HCT116 (cell line): ENCODE measurements around the gene DMAC2. TPM values are rescaled to one million over a fixed set of nuclear protein-coding genes. Genes with fewer than 3 reads are reported as not detected.

Experiments
- ATAC-seq: fragments of 200-7000 bp; cut with Tn5 transposase; 2 replicates; pipeline ENCODE4 v1.9.1; 2020; ENCODE audit warnings: mild to moderate bottlenecking, moderate library complexity
- BruUV-seq: library from RNA; stranded (reverse); fragments of 400-500 nt; replicated peaks from 2 replicates; lab custom pipeline; 2021; lab: Mats Ljungman, UMichigan
- CTCF ChIA-PET: fragments of 300-600 bp; sonication (Branson Sonifier 250); formaldehyde crosslinking; loops from one replicate; lab custom pipeline; 2021; ENCODE audit warnings: antibody characterized with exemption; lab: Charles Lee
- POLR2A ChIA-PET: fragments of 300-600, 350-600 bp; sonication (Branson Sonifier 250); formaldehyde crosslinking; loops from one replicate; lab custom pipeline; 2021; ENCODE audit warnings: antibody characterized with exemption; lab: Charles Lee
- RAD21 ChIA-PET, 2 experiments: fragments of 300-600 bp; sonication (Branson Sonifier 250); formaldehyde crosslinking; loops; one replicate each; lab custom pipeline; 2023; ENCODE audit warnings: low total read pairs in 2 of 2; ENCODE audit not compliant: uncharacterized antibody in 2 of 2, unreplicated experiment in 2 of 2, low non-redundant PET in 1 of 2; lab: Charles Lee
- DNase-seq: peaks from one replicate; pipeline ENCODE4 v3.0.0-alpha.2; 2010; ENCODE audit warnings: low read depth, low spot score
- H2AFZ ChIP-seq: fragments of 200-600 bp; shearing (Covaris generic), sonication (generic); 2 replicates; pipeline ENCODE4 v1.6.1; 2017; ENCODE audit warnings: low read depth, mixed run types, mixed read lengths, antibody characterized with exemption, low read length; ENCODE audit not compliant: poor library complexity, severe bottlenecking
- H3K27ac ChIP-seq: 2 replicates; pipeline ENCODE4 v1.5.1; 2012; ENCODE audit warnings: low read depth, low read length
- H3K27me3 ChIP-seq: fragments of 200-600 bp; sonication (generic); 2 replicates; pipeline ENCODE4 v1.6.1; 2016; ENCODE audit warnings: mixed run types, low read length, mixed read lengths; ENCODE audit not compliant: insufficient read depth
- H3K36me3 ChIP-seq, 2 experiments: fragments of 200-500 bp in 1 of 2; fragments of 200-600 bp in 1 of 2; sonication (Bioruptor generic) in 1 of 2; sonication (generic) in 1 of 2; 2 replicates each; pipeline versions ENCODE4 v1.5.1 to v1.6.1; 2014 to 2016; ENCODE audit warnings: low read length in 2 of 2, inconsistent platforms in 1 of 2, mixed read lengths in 1 of 2, mixed run types in 1 of 2; ENCODE audit not compliant: insufficient read depth in 2 of 2, control insufficient read depth in 1 of 2
- H3K4me1 ChIP-seq, 2 experiments: fragments of 200-600 bp in 1 of 2; sonication (generic) in 1 of 2; 2 replicates each; pipeline versions ENCODE4 v1.5.1 to v1.6.1; 2012 to 2017; ENCODE audit warnings: low read length in 2 of 2, inconsistent platforms in 1 of 2, mild to moderate bottlenecking in 1 of 2, mixed read lengths in 1 of 2, mixed run types in 1 of 2, moderate library complexity in 1 of 2; ENCODE audit not compliant: insufficient read depth in 2 of 2, control insufficient read depth in 1 of 2
- H3K4me2 ChIP-seq: fragments of 200-600 bp; sonication (generic); 2 replicates; pipeline ENCODE4 v1.6.1; 2017; ENCODE audit warnings: mixed run types, low read length, mixed read lengths
- H3K4me3 ChIP-seq, 2 experiments: fragments of 200-600 bp in 1 of 2; sonication (generic) in 1 of 2; replicated peaks in 1 of 2; 2 replicates each; pipeline ENCODE4 v1.5.1; 2011 to 2016; ENCODE audit warnings: low read length in 2 of 2, control low read depth in 1 of 2, low read depth in 1 of 2, mild to moderate bottlenecking in 1 of 2, mixed read lengths in 1 of 2, mixed run types in 1 of 2
- H3K79me2 ChIP-seq: fragments of 200-600 bp; sonication (generic); 2 replicates; pipeline ENCODE4 v1.6.1; 2017; ENCODE audit warnings: mild to moderate bottlenecking, mixed run types, low read length, moderate library complexity, mixed read lengths; ENCODE audit not compliant: insufficient read depth
- H3K9ac ChIP-seq: fragments of 200-600 bp; sonication (generic); 2 replicates; pipeline ENCODE4 v1.6.1; 2016; ENCODE audit warnings: low read length, mixed read lengths
- H3K9me2 ChIP-seq: fragments of 200-600 bp; sonication (generic), shearing (Covaris generic); 2 replicates; pipeline ENCODE4 v1.6.1; 2017; ENCODE audit warnings: mixed run types, mild to moderate bottlenecking, moderate library complexity; ENCODE audit not compliant: insufficient read depth
- H3K9me3 ChIP-seq, 2 experiments: fragments of 200-500 bp in 1 of 2; fragments of 200-600 bp in 1 of 2; sonication (Bioruptor generic) in 1 of 2; sonication (generic) in 1 of 2; 2 replicates each; pipeline ENCODE4 v1.6.1; 2014 to 2017; ENCODE audit warnings: low read length in 2 of 2, mixed read lengths in 2 of 2, inconsistent platforms in 1 of 2, low read depth in 1 of 2, mild to moderate bottlenecking in 1 of 2, mixed run types in 1 of 2, moderate library complexity in 1 of 2; ENCODE audit not compliant: control insufficient read depth in 1 of 2, insufficient read depth in 1 of 2
- H4K20me1 ChIP-seq: fragments of 200-600 bp; sonication (generic), shearing (Covaris generic); 2 replicates; pipeline ENCODE4 v1.6.1; 2017; ENCODE audit warnings: mixed run types, mild to moderate bottlenecking, moderate library complexity; ENCODE audit not compliant: insufficient read depth
- ATF3 ChIP-seq: IDR thresholded peaks from 2 replicates; pipeline ENCODE4 v1.6.1; 2012
- CBX3 ChIP-seq: IDR thresholded peaks from 2 replicates; pipeline ENCODE4 v1.6.1; 2012; ENCODE audit warnings: low read depth
- CEBPB ChIP-seq: IDR thresholded peaks from 2 replicates; pipeline ENCODE4 v1.6.1; 2012; ENCODE audit warnings: low read depth
- CTCF ChIP-seq, 3 experiments: fragments of 200-600 bp in 1 of 3; sonication (generic) in 1 of 3; IDR thresholded peaks in 2 of 3; conservative IDR thresholded peaks in 1 of 3; 2 replicates each; pipeline ENCODE4 v1.5.1; 2012 to 2017; ENCODE audit warnings: low read depth in 2 of 3, low read length in 2 of 3, antibody characterized with exemption in 1 of 3, borderline replicate concordance in 1 of 3, control low read depth in 1 of 3, mild to moderate bottlenecking in 1 of 3, mixed read lengths in 1 of 3, mixed run types in 1 of 3, moderate library complexity in 1 of 3; ENCODE audit not compliant: insufficient read depth in 1 of 3
- EGR1 ChIP-seq: IDR thresholded peaks from 2 replicates; pipeline ENCODE4 v1.6.1; 2012; ENCODE audit warnings: low read depth
- ELF1 ChIP-seq: IDR thresholded peaks from 2 replicates; pipeline ENCODE4 v1.6.1; 2012; ENCODE audit warnings: low read depth, borderline replicate concordance
- EZH2 ChIP-seq: fragments of 200-600 bp; sonication (generic); IDR thresholded peaks from 2 replicates; pipeline ENCODE4 v1.6.1; 2017; ENCODE audit warnings: antibody characterized with exemption, mixed run types
- FOSL1 ChIP-seq: IDR thresholded peaks from 2 replicates; pipeline ENCODE4 v1.6.1; 2012; ENCODE audit warnings: low read depth
- JUND ChIP-seq: IDR thresholded peaks from 2 replicates; pipeline ENCODE4 v1.6.1; 2012
- POLR2A ChIP-seq: IDR thresholded peaks from 2 replicates; pipeline ENCODE4 v1.7.0; 2011; ENCODE audit warnings: borderline replicate concordance; ENCODE audit not compliant: insufficient read depth, insufficient read length; ENCODE audit errors: extremely low read depth
- POLR2AphosphoS5 ChIP-seq: IDR thresholded peaks from 2 replicates; pipeline ENCODE4 v1.6.1; 2011; ENCODE audit warnings: mild to moderate bottlenecking, low read depth, low read length, moderate library complexity
- RAD21 ChIP-seq: IDR thresholded peaks from 2 replicates; pipeline ENCODE4 v1.6.1; 2012; ENCODE audit warnings: low read depth, mild to moderate bottlenecking
- SIN3A ChIP-seq: IDR thresholded peaks from 2 replicates; pipeline ENCODE4 v1.6.1; 2012; ENCODE audit warnings: low read depth
- SRF ChIP-seq: IDR thresholded peaks from 2 replicates; pipeline ENCODE4 v1.6.1; 2012; ENCODE audit warnings: low read depth
- TCF7L2 ChIP-seq: IDR thresholded peaks from 2 replicates; pipeline ENCODE4 v1.7.0; 2011; ENCODE audit warnings: borderline replicate concordance, inconsistent platforms; ENCODE audit not compliant: insufficient read depth, insufficient read length; ENCODE audit errors: extremely low read depth
- YY1 ChIP-seq: IDR thresholded peaks from 2 replicates; pipeline ENCODE4 v1.6.1; 2011; ENCODE audit warnings: low read length, low read depth, moderate library complexity, mild to moderate bottlenecking; ENCODE audit not compliant: insufficient replicate concordance; ENCODE audit errors: extremely low read depth
- ZNF274 ChIP-seq: fragments of 200-500 bp; sonication (Bioruptor generic); IDR thresholded peaks from 2 replicates; pipeline ENCODE4 v1.6.1; 2014; ENCODE audit warnings: mild to moderate bottlenecking, low read depth, low read length, inconsistent platforms
- intact Hi-C: fragments of 100-400 bp; cut with micrococcal nuclease; formaldehyde crosslinking; loops from 2 replicates; pipeline ENCODE4 v1.10.0; 2022
- total RNA-seq: library from RNA; stranded (reverse); gene quantifications from one replicate; pipeline ENCODE4 v1.2.1, GENCODE V29; 2021; ENCODE audit not compliant: unreplicated experiment
- TF ChIP-seq, protein P1 (sequence below): IDR thresholded peaks from 2 replicates; pipeline ENCODE4 v1.6.1; 2012; ENCODE audit warnings: low read depth
- TF ChIP-seq, protein P2 (sequence below): IDR thresholded peaks from 2 replicates; pipeline ENCODE4 v1.6.1; 2011; ENCODE audit warnings: mild to moderate bottlenecking, low read length, moderate library complexity; ENCODE audit not compliant: insufficient replicate concordance; ENCODE audit errors: extremely low read depth

DMAC2 gene
- total RNA-seq, 1 experiment from 2014 or later = 65.6 TPM

DNA sequence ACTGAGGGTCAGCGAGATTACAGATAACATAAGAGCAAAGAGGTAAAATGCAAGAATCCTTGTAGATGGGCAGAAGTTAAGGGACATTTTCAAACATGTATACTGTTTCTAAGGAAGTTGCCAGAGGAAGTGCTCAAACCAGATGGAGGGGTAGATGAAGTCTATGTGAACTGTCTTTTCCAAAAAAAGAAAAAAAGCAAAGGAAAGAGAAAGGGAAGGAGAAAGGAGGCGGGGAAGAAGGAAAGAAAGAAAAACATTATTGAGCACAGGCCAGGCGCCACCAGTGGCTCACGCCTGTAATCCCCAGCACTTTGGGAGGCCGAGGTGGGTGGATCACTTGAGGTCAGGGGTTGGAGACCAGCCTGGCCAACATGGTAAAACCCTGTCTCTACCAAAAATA is 5.3 kb downstream of the DMAC2 start:
- no peak overlapping the region for H2AFZ ChIP-seq
- peaks cover 17% of the 10 kb centered on the region for H3K79me2 ChIP-seq
- ChIA-PET RAD21 (no interaction called here), POLR2A (no interaction called here), CTCF (no interaction called here)
- H3K27ac ChIP-seq = no peak overlapping the region
- H3K4me2 ChIP-seq = no peak overlapping the region
- ATAC-seq (no peak), DNase-seq (no peak)
- peaks cover 0 to 18% of the 10 kb centered on the region in 2 experiments; a peak in 3 of 4 replicates for H3K36me3 ChIP-seq
- H3K27me3 ChIP-seq = no peaks in the 10 kb centered on the region
- H4K20me1 ChIP-seq = no peaks in the 10 kb centered on the region
- no peak overlapping the region for H3K4me3 ChIP-seq
- H3K9ac ChIP-seq = no peak overlapping the region
- no peaks in the 10 kb centered on the region for H3K9me3 ChIP-seq
- H3K4me1 ChIP-seq = peaks cover 7 to 10% of the 10 kb centered on the region in 2 experiments; a peak in 3 of 4 replicates
- no TSS peak for BruUV-seq
- no peaks in the 10 kb centered on the region for H3K9me2 ChIP-seq
- intact Hi-C loops = no loop called here
- TF ChIP-seq EGR1 = no peak
- TF ChIP-seq CBX3 = no peak
- TF ChIP-seq POLR2AphosphoS5 = no peak
- TF ChIP-seq POLR2A = no peak
- no peak for TF ChIP-seq ATF3
- no peak for TF ChIP-seq YY1
- no peak for TF ChIP-seq TCF7L2
- no peak for TF ChIP-seq FOSL1
- TF ChIP-seq CTCF (IDR thresholded peaks at IDR 0.05 in 2 of 3, conservative IDR thresholded peaks at IDR 0.05 in 1 of 3; ENCODE audit: borderline replicate concordance in 1 of 3, insufficient read depth in 1 of 3, low read depth in 2 of 3, low read length in 2 of 3) = no peak
- TF ChIP-seq EZH2 = no peak
- no peak for TF ChIP-seq ZNF274
- no peak for TF ChIP-seq JUND
- no peak for TF ChIP-seq ELF1
- TF ChIP-seq SIN3A = no peak
- TF ChIP-seq RAD21 = no peak
- TF ChIP-seq SRF = no peak
- TF ChIP-seq, protein P1, sequence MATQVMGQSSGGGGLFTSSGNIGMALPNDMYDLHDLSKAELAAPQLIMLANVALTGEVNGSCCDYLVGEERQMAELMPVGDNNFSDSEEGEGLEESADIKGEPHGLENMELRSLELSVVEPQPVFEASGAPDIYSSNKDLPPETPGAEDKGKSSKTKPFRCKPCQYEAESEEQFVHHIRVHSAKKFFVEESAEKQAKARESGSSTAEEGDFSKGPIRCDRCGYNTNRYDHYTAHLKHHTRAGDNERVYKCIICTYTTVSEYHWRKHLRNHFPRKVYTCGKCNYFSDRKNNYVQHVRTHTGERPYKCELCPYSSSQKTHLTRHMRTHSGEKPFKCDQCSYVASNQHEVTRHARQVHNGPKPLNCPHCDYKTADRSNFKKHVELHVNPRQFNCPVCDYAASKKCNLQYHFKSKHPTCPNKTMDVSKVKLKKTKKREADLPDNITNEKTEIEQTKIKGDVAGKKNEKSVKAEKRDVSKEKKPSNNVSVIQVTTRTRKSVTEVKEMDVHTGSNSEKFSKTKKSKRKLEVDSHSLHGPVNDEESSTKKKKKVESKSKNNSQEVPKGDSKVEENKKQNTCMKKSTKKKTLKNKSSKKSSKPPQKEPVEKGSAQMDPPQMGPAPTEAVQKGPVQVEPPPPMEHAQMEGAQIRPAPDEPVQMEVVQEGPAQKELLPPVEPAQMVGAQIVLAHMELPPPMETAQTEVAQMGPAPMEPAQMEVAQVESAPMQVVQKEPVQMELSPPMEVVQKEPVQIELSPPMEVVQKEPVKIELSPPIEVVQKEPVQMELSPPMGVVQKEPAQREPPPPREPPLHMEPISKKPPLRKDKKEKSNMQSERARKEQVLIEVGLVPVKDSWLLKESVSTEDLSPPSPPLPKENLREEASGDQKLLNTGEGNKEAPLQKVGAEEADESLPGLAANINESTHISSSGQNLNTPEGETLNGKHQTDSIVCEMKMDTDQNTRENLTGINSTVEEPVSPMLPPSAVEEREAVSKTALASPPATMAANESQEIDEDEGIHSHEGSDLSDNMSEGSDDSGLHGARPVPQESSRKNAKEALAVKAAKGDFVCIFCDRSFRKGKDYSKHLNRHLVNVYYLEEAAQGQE = no peak
- TF ChIP-seq CEBPB = no peak
- TF ChIP-seq, protein P2, sequence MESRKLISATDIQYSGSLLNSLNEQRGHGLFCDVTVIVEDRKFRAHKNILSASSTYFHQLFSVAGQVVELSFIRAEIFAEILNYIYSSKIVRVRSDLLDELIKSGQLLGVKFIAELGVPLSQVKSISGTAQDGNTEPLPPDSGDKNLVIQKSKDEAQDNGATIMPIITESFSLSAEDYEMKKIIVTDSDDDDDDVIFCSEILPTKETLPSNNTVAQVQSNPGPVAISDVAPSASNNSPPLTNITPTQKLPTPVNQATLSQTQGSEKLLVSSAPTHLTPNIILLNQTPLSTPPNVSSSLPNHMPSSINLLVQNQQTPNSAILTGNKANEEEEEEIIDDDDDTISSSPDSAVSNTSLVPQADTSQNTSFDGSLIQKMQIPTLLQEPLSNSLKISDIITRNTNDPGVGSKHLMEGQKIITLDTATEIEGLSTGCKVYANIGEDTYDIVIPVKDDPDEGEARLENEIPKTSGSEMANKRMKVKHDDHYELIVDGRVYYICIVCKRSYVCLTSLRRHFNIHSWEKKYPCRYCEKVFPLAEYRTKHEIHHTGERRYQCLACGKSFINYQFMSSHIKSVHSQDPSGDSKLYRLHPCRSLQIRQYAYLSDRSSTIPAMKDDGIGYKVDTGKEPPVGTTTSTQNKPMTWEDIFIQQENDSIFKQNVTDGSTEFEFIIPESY = no peak
